Skin epidermis (tissue), 12 donors: ENCODE results near the gene RRBP1.
"Not testable (repeated sequence)": the region's sequence is repeated elsewhere in the genome, so short reads cannot be mapped to it uniquely, and the experiment has no call there.

Experiments used
- H3K27ac ChIP-seq, 21 experiments: fragments of 200-600 bp; sonication (generic) in 11 of 21; one replicate each; pipeline ENCODE4 v1.5.0; 2020; ENCODE audit warnings: mild to moderate bottlenecking in 3 of 21, inconsistent platforms in 2 of 21, moderate library complexity in 2 of 21
- H3K4me3 ChIP-seq, 7 experiments: fragments of 200-600 bp; sonication (generic) in 2 of 7; one replicate each; pipeline ENCODE4 v1.5.0; 2020; ENCODE audit warnings: inconsistent platforms in 2 of 7, mild to moderate bottlenecking in 2 of 7, moderate library complexity in 1 of 7

The RRBP1 gene

GRCh38 chr20:17710379-17711266 is 28.6 kb upstream of the RRBP1 start:
- no peak overlapping the region for H3K27ac ChIP-seq
- no peak overlapping the region for H3K4me3 ChIP-seq

- H3K27ac ChIP-seq = no peak overlapping the region
- H3K4me3 ChIP-seq = no peak overlapping the region
These were observed 27.6 kb upstream of the RRBP1 start for GRCh38 chr20:17709361-17710293.

DNA sequence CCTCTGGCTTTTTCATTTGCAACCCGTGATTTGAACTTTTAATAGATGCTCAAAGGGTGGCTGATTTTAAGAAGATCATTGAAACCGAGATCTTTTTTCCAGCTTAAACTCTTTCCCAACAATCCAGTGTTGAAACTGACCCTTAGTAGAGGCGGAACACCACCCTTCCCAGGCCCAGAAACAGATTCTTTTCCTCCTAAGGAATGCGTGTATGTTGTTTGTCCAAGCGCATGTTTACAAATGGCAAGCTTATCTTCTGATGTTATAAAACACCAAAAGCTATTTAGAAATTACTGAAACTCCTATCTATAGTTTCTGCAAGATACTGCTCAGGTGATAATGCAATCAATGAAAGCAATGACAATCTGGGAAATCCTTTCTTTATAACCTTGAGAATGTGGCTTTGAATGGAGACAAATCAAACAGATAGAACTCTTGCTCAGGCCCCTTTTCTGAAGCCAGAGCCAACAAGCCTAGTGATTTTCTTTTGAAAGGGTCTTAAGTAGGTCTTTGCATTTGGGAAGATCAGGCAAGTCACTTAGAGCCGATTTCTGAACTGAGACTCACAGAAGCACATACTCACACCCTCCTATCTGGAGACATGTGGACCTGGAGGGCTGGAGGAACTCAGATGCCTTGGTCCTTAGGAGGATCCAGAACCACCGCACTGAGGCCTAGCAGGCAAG is 26.8 kb upstream of the RRBP1 start:
- Histone ChIP-seq H3K27ac (no peak overlapping the region), H3K4me3 (no peak overlapping the region)

GRCh38 chr20:17707951-17708350 is 25.9 kb upstream of the RRBP1 start:
- H3K27ac ChIP-seq, H3K4me3 ChIP-seq: not testable (repeated sequence)

DNA sequence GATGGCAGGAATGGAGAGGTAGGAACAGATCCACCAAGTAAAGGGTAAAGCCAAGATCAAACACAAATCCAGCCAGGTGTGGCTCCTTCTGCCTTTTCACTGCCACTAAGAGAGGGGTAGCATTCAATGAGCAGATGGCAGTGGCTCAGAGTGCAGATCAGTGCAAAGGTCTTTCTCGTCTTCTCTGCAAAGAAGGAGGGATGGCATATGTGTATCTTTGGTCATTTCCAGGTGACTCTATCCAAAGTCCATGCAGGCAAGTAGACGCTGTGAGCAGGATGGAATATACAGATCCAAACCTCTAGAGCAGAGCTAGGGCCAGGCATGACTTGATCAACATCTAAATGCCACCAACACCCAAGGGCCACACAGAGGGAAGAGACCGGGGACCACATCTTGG is 24.6 kb upstream of the RRBP1 start:
- H3K27ac ChIP-seq = no peak overlapping the region
- no peak overlapping the region for H3K4me3 ChIP-seq

DNA sequence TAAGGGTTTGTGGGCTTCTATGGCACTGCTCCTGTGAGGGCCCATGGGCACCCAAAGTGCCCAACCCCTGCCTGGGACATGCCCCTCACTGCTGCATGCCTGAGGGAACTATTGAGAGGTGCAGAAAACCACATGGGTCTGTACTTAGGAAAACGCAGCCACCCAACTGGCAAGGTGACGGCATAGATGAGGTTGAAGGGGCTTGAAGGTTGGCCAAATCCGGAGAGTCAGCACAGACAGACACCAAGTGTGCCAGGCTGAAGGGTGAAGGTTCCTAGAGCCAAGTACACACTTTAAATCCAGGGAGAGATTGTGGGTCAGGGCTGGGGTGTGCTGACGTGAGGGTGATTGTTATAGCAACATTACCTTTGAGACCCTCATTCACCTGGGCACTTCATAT is 23.9 kb upstream of the RRBP1 start:
- no peak overlapping the region for H3K4me3 ChIP-seq
- no peak overlapping the region for H3K27ac ChIP-seq

DNA sequence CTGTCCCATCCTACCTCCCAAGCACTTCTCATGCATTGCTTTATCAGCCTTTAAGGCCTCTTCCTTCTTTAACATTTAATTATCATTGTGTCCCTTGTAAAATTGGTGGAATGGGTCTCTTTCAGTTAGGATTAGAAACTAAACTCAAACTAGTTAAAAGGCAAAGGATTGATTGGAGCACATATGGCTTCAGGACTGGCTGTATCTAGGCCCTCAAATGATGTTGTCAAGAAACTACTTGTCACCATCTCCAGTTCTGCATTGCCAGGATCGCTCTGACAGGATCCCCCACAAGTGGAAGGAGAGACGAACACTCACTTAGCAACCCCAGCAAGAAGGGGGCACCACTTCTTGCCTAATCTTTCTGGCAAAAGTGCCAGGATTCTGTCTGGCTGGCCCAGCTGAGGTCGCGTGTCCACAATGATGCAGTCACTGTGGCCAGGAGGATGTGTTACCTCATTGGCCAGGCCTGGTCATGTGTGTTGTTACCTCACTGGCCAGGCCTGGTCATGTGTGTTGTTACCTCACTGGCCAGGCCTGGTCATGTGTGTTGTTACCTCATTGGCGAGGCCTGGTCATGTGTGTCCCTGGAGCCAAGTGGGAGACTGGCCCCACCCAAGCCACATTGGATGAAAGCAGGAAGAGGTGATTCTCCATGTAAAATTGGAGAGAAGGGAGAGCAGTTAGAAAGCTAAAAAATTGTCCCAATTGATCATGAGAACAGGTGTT is 22.7 kb upstream of the RRBP1 start:
- no peak overlapping the region for H3K27ac ChIP-seq

DNA sequence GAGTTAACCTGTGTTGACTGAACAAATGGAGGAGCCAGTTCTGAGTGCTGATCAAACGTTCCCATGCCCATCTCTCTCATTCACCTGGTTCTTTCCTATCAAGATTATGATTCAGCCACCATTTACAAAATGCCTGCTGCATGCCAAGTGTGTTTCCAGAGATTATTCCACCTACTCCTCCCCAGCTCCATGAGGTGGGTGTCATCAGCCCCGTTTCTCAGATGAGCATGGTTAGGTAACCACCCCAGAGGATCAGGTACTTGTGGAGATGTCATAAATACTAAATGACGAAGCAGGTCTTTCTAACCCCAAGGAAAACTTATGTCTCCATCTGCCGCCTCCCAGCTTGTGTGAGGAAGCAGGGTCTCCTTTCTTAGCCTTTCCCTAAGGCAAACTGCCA is 19.8 kb upstream of the RRBP1 start:
- Histone ChIP-seq H3K27ac (no peak overlapping the region), H3K4me3 (no peak overlapping the region)

More for the DNA sequence above, 22.7 kb upstream of the RRBP1 start:
- no peak overlapping the region for H3K4me3 ChIP-seq

DNA sequence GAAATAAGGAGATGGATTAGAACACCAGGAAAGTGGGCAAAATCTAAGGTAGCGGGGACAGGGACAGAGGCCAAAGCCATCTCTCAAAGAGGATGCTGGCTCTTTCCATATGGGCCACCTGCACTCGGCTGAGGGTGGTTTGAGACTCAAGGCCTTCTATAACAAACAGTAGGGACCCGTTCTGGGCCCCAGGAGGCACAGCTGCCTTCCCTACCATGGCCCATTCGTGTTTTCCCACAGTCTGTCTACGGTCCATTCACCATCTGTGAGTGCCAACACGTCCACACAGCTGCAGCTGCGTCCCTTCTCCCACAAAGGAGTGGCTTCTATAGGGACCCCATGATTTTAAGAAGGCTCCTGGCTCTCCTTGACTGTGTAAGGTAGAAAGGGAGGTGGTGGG is 18.6 kb upstream of the RRBP1 start:
- no peak overlapping the region for H3K4me3 ChIP-seq
- no peak overlapping the region for H3K27ac ChIP-seq

DNA sequence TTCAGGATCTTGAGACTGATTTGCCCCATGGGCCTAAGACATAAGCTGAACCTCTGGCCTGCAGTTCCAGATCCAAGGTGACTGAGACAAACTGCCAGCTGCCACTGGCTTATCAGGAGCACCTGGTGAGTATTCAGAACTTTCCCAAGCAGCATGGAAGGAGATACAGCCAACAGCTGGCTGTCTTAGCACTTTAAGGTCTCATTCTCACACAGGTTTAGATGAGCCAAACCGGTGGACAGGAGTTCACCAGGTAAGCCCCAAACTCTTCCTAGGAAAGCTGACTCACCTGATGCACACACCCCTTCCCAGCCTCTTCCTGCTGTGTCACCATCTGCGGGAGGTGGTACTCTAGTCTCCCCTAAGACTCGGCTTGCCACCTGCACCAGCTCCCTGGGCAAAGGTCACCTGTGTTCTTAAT is 17.9 kb upstream of the RRBP1 start, which contains the start of gene BANF2:
Gene BANF2 (plus strand): TSS at position 36 of the 421 bp plus-strand sequence. CDS start 25,060 bp downstream, outside the sequence.
- no peak within 1 kb of the TSS for H3K4me3 ChIP-seq
- H3K27ac ChIP-seq = no peak within 1 kb of the TSS

- Histone ChIP-seq H3K4me3 (no peak overlapping the region), H3K27ac (no peak overlapping the region)
These were observed 16.3 kb upstream of the RRBP1 start for GRCh38 chr20:17698384-17698783.

- Histone ChIP-seq H3K27ac (no peak overlapping the region), H3K4me3 (no peak overlapping the region)
These were observed 15.1 kb upstream of the RRBP1 start for GRCh38 chr20:17697171-17697570.

DNA sequence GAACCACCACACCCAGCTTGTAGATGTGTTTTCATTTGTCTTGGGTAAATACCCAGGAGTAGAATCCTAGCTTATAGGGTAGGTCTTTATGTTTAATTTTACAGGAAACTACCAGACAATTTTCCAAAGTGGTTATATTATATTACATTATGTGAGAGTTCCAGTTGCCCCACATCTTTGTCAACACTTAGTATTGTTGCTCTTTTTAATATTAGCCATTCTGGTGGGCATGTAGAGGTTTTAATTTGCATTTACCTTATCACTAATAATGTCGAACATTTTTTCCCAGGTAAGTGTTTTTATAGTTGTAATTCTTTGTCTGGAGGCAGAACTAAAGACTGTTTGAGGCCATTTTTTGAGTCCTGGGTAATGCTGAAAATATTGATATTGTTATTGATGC is 14.2 kb upstream of the RRBP1 start:
- no peak overlapping the region for H3K4me3 ChIP-seq
- H3K27ac ChIP-seq = no peak overlapping the region

GRCh38 chr20:17694767-17695166 is 12.7 kb upstream of the RRBP1 start:
- Histone ChIP-seq H3K4me3 (no peak overlapping the region), H3K27ac (no peak overlapping the region)

DNA sequence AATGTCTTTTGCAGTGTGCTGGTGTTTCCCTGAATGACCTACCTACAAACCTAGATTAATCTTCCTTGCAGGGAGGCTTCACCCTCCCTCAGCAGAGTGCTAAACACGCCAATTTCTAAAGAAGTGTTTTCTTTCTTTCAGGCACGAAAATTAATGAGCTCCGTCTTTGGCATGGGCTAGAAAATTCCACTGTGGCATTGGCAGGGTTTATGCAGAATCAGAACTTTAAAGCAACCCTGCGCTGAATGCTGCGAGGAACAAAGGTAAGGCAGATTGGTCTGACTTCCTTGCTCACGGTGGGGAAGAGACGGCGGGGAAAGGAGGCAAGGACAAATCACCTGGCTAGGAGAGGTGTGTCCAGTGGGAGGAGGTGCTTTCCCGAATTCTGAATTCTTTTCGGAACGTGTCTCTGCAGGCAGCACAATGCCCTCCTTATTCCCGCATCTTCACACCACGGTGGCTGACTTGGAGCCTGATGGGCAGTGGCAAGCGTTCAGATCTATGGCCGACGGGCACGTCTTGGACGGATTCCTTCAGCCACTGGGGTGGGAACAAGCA is 11.5 kb upstream of the RRBP1 start:
- Histone ChIP-seq H3K4me3 (no peak overlapping the region), H3K27ac (no peak overlapping the region)

- H3K27ac ChIP-seq = no peak overlapping the region
- no peak overlapping the region for H3K4me3 ChIP-seq
These were observed 9.7 kb upstream of the RRBP1 start for GRCh38 chr20:17691758-17692157.

DNA sequence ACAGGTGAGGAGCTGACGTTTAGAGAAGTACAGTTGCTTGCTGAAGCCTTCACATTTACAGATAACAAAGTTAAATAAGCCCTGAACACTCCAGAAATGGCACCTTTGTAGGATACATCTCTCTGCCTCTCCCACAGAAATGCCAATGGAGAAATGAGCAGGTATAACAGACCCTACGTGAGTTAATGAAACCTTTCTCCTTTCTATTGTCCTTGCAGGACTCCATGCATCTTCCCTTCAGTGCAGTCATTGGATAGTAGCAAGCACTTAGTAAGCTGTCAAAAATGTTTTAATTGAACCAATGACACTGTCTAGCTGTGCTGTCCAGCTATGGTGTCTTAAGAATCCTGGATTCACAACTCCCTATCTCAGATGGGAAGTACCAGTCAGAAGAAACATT is 8.1 kb upstream of the RRBP1 start:
- Histone ChIP-seq H3K4me3 (no peak overlapping the region), H3K27ac (no peak overlapping the region)

GRCh38 chr20:17688965-17689364 is 6.9 kb upstream of the RRBP1 start:
- Histone ChIP-seq H3K27ac (no peak overlapping the region), H3K4me3 (no peak overlapping the region)

GRCh38 chr20:17687800-17688199 is 5.8 kb upstream of the RRBP1 start:
- H3K4me3 ChIP-seq = no peak overlapping the region

More at GRCh38 chr20:17687800-17688199, 5.8 kb upstream of the RRBP1 start:
- H3K27ac ChIP-seq = no peak overlapping the region
